ENCODE data around the gene CLEC4D.
"Not testable (repeated sequence)": the region's sequence is repeated elsewhere in the genome, so short reads cannot be mapped to it uniquely, and the experiment has no call there.

The CLEC4D gene

DNA sequence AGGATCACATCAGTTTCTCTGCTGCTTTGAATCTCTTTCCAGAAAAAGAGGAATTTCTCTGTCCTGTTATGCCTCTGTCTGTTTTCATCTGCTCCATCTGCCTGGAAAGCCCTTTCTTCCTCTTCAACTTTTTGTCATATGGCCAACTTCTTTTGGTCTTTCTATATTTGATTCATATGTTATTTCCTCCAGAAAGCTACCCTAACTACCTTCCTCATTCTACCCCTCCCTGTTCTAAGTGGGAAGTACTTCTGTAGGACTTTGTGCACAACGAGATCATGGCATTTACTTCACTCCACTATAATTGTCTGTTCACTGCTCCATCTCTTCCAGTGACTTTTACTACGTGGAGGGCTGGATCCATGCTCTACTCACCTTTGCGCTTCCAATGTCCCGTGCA, 5.9 kb downstream of the CLEC4D start:
- H3K4me3 Mint-ChIP-seq = no peak overlapping the region
- no peak overlapping the region for H3K27ac Mint-ChIP-seq
- no peaks in the 10 kb centered on the region for H3K4me1 Mint-ChIP-seq
- H3K9me3 Mint-ChIP-seq = peaks cover 8% of the 10 kb centered on the region
- TF ChIP-seq, protein P1, sequence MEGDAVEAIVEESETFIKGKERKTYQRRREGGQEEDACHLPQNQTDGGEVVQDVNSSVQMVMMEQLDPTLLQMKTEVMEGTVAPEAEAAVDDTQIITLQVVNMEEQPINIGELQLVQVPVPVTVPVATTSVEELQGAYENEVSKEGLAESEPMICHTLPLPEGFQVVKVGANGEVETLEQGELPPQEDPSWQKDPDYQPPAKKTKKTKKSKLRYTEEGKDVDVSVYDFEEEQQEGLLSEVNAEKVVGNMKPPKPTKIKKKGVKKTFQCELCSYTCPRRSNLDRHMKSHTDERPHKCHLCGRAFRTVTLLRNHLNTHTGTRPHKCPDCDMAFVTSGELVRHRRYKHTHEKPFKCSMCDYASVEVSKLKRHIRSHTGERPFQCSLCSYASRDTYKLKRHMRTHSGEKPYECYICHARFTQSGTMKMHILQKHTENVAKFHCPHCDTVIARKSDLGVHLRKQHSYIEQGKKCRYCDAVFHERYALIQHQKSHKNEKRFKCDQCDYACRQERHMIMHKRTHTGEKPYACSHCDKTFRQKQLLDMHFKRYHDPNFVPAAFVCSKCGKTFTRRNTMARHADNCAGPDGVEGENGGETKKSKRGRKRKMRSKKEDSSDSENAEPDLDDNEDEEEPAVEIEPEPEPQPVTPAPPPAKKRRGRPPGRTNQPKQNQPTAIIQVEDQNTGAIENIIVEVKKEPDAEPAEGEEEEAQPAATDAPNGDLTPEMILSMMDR (IDR thresholded peaks at IDR 0.05; ENCODE audit: unreplicated experiment in 3 of 3) = no peak
- H3K27me3 Mint-ChIP-seq (ENCODE audit: low read depth) = no peaks in the 10 kb centered on the region
- no peaks in the 10 kb centered on the region for H3K36me3 Mint-ChIP-seq (ENCODE audit: low read depth)

DNA sequence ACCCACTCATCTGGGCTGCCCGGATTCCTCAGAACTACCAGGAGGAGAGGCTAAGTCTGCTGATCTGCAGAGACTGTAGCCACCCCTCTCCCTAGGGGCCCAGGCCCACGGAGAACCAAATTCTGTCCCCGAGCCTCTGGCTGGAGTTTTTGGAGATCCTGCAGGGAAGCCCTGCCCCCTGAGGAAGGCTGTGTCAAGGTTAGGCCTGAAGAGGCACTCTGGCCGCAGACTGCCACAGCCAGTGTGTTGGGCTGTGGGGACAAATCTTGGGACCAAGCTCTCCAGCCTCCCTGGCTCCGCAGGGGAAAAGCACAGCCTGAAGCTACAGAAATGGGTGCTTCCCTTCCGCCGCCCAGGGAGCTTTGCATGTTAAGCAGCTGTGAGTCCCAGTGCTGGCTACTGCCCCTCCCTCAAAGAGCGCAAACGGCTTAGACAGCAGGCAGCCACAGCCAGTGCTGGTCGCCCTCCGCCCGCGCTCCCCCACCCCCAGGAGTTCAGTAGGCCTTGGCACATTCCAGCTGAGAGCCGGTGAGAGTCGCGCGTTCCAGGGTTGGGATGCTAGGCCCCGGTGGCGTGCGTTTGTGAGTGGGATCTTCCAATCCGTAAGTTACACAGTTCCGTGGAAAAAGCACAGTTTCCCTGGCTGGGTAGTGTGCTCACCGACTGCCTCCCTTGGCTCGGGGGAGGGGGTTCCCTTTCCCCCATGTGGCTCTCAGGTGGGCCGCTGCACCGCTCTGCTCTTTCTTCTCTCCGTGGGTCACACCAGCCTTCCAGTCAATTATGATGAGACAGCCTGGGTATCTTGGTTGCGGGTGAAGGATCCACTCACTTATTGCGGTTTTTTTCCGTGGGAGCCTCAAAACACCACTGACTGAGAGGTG, 14.2 kb downstream of the CLEC4D start:
- no peaks in the 10 kb centered on the region for H3K27me3 Mint-ChIP-seq (ENCODE audit: low read depth)
- H3K4me3 Mint-ChIP-seq = no peak overlapping the region
- no peaks in the 10 kb centered on the region for H3K36me3 Mint-ChIP-seq (ENCODE audit: low read depth)
- TF ChIP-seq, protein P1 (IDR thresholded peaks at IDR 0.05; ENCODE audit: unreplicated experiment in 3 of 3) = no peak
- H3K27ac Mint-ChIP-seq = no peak overlapping the region
- no peaks in the 10 kb centered on the region for H3K4me1 Mint-ChIP-seq
- H3K9me3 Mint-ChIP-seq = peaks cover 30% of the 10 kb centered on the region

DNA sequence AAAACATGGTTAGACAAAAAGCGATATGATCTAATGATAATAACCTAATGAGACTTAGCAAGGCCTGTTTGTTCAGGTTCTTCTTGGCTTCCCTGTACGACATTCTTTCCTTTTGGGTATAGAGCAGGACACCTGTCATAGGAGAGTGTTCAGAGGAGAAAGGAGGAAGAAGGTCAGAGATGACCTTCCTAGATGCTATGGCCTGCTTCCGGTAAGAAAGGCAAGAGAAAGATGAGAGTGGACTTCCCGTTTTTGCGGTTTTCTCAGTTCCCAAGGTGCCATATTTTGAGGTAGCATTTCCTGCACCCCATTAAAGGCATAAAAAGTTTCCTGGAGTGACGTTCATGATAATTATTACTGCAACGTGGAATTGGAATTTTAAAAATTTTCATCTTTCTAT, 18.7 kb downstream of the CLEC4D start:
- Mint-ChIP-seq H3K36me3 (ENCODE audit: low read depth) (no peaks in the 10 kb centered on the region), H3K9me3 (no peaks in the 10 kb centered on the region), H3K27me3 (ENCODE audit: low read depth) (no peaks in the 10 kb centered on the region), H3K27ac (no peak overlapping the region), H3K4me1 (no peaks in the 10 kb centered on the region), H3K4me3 (no peak overlapping the region)
- TF ChIP-seq, protein P1 (IDR thresholded peaks at IDR 0.05; ENCODE audit: unreplicated experiment in 3 of 3) = no peak

DNA sequence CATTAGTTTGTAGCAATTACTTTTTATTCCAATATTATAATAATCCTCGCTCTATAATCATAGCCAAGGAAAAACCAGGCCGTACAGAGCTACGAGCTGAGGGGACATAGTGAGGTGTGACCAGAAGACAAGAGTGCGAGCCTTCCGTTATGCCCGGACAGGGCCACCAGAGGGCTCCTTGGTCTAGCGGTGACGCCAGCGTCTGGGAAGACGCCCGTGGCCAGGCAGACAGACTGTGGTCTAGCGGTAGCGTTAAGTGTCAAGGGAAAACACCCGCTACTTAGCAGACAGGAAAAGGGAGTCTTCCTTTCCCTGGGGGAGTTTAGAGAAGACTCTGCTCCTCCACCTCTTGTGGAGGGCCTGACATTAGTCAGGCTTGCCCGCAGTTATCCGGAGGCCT, 24.5 kb downstream of the CLEC4D start:
- not testable (repeated sequence) for H3K4me3 Mint-ChIP-seq; H3K4me1 Mint-ChIP-seq; H3K9me3 Mint-ChIP-seq; H3K36me3 Mint-ChIP-seq (ENCODE audit: low read depth); H3K27ac Mint-ChIP-seq
- H3K27me3 Mint-ChIP-seq (ENCODE audit: low read depth) = peaks cover 13% of the 10 kb centered on the region

DNA sequence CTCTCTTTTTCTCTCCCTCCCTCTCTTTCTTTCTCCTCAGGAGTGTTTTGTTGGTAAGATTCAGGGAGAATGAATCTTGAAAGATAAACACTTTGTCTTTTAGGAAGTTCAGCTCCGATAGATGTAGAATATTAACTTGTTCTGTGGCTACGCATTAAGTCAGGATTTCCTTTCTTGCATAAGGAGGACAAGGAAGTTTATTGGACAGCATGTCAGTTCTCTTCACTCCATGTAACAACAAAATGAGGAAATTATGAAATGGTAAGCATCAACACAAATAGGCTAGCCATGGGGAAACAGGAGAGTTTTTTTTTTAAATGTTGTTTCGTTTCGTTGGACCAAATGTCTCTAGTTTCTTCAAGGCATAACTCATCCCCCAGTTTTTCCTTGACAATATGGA, 27.5 kb downstream of the CLEC4D start, which contains the start of gene CLEC4E:
CLEC4E (minus strand) TSS at position 75 of the 400 bp plus-strand sequence. CDS start 108 bp downstream, outside the sequence.
- H3K9me3 Mint-ChIP-seq; H3K4me1 Mint-ChIP-seq; H3K36me3 Mint-ChIP-seq (ENCODE audit: low read depth); H3K4me3 Mint-ChIP-seq: not testable (repeated sequence)
- H3K27me3 Mint-ChIP-seq (ENCODE audit: low read depth) = peaks cover 13% of the 10 kb centered on the region
- H3K27ac Mint-ChIP-seq = peak within 1 kb of the TSS in 2 of 3 experiments; percentile 45 to 76

DNA sequence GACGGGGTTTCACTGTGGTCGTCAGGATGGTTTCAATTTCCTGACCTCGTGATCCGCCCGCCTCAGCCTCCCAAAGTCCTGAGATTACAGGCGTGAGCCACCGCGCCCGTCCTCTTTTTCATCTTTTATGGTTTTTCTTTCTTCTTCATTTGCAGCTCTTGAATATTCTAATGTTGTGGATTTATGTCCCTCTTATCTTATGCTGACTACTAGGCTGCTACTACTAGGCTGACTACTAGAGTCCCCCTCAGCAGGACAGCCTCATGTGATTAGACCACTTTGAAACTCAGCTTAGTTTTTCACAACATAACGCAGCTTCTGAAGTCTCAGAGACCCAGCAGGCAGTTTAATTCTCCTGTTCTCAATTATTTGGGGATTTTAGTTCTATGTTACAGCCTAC, 28.3 kb downstream of the CLEC4D start:
- no peaks in the 10 kb centered on the region for H3K4me1 Mint-ChIP-seq
- H3K9me3 Mint-ChIP-seq = no peaks in the 10 kb centered on the region
- no peak overlapping the region for H3K4me3 Mint-ChIP-seq
- H3K27ac Mint-ChIP-seq = no peak overlapping the region
- H3K36me3 Mint-ChIP-seq (ENCODE audit: low read depth) = no peaks in the 10 kb centered on the region
- peaks cover 13% of the 10 kb centered on the region for H3K27me3 Mint-ChIP-seq (ENCODE audit: low read depth)
- TF ChIP-seq, protein P1 (IDR thresholded peaks at IDR 0.05; ENCODE audit: unreplicated experiment in 3 of 3) = no peak

DNA sequence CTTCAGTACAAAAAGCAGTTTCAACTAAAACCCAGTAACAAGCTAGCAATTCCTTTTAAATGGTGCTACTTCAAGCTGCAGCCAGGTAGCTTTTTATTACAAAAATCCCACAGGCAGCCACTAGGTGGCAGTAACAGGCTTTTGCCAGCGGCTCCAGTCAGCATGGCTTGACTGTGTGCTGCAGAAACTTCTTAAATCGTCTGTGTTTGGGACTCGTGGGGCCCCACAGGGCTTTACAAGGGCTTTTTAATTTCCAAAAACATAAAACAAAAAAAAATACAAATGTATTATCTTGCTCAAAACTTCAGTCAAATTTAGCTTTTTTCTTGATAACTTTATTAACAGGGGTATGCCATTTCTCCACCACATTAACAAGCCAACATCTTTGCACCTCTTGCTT, 31.0 kb downstream of the CLEC4D start:
- Mint-ChIP-seq H3K4me3 (no peak overlapping the region), H3K36me3 (ENCODE audit: low read depth) (no peaks in the 10 kb centered on the region), H3K4me1 (no peaks in the 10 kb centered on the region), H3K27me3 (ENCODE audit: low read depth) (peaks cover 13% of the 10 kb centered on the region), H3K9me3 (no peaks in the 10 kb centered on the region), H3K27ac (no peak overlapping the region)
- TF ChIP-seq, protein P1 (IDR thresholded peaks at IDR 0.05; ENCODE audit: unreplicated experiment in 3 of 3) = peak; percentile 94 to 95 (median 95)
